Activated naive CD4-positive, alpha-beta T cell treated with anti-CD3 and anti-CD28 coated beads, Interleukin-2, amount 50 U/mL, for 72 hours (primary cell): ENCODE data around the gene PPDPF. TPM values are rescaled to one million over a fixed set of nuclear protein-coding genes. Genes with fewer than 3 reads are reported as not detected.
A peak's percentile ranks its signal among the peaks of the same experiment; 100 is the strongest.

Experiments
- ATAC-seq, 2 donors: fragments of 150-1000 bp; cut with Tn5 transposase; 2 replicates each; pipeline ENCODE4 v1.10.0; 2021; ENCODE audit warnings: mild to moderate bottlenecking in 2 of 2, moderate library complexity in 2 of 2
- DNase-seq, 2 donors: peaks; one replicate each; pipeline ENCODE4 v3.0.0; 2021 to 2022; ENCODE audit warnings: low spot score in 2 of 2
- H3K27ac Mint-ChIP-seq, 2 donors: one replicate each; pipeline ENCODE4 v1.8.0; 2022; ENCODE audit warnings: mild to moderate bottlenecking in 2 of 2, mixed read lengths in 2 of 2
- H3K36me3 Mint-ChIP-seq, 2 donors: one replicate each; pipeline ENCODE4 v1.8.0; 2022; ENCODE audit warnings: mixed read lengths in 2 of 2
- H3K9me3 Mint-ChIP-seq, 2 donors: one replicate each; pipeline ENCODE4 v1.8.0; 2022; ENCODE audit warnings: mixed read lengths in 2 of 2
- total RNA-seq, 2 donors: library from RNA; stranded (reverse); gene quantifications; one replicate each; pipeline ENCODE4 v1.2.3, GENCODE V29; 2022

The PPDPF gene
- total RNA-seq, 2 donors from 2014 or later: 60.7 to 117 TPM

- H3K27ac Mint-ChIP-seq: no peak overlapping the region
- ATAC-seq: no peak
- H3K36me3 Mint-ChIP-seq: peaks cover 12 to 26% of the 10 kb centered on the region in 2 donors
- no peak for DNase-seq
- H3K9me3 Mint-ChIP-seq: peaks cover 4 to 10% of the 10 kb centered on the region in 2 donors
Measured at GRCh38 chr20:63522981-63523611, 2.5 kb downstream of the PPDPF start.

- no peak for ATAC-seq
- DNase-seq: no peak
- H3K9me3 Mint-ChIP-seq: peaks cover 4 to 10% of the 10 kb centered on the region in 2 donors
- H3K27ac Mint-ChIP-seq: no peak overlapping the region
- peaks cover 12 to 26% of the 10 kb centered on the region in 2 donors for H3K36me3 Mint-ChIP-seq
Measured at GRCh38 chr20:63525185-63525584, 4.6 kb downstream of the PPDPF start.

- Mint-ChIP-seq H3K27ac (no peak overlapping the region), H3K36me3 (peaks cover 12 to 26% of the 10 kb centered on the region in 2 donors), H3K9me3 (peaks cover 4 to 10% of the 10 kb centered on the region in 2 donors)
- DNase-seq (no peak), ATAC-seq (no peak)
Measured at GRCh38 chr20:63525971-63526370, 5.4 kb downstream of the PPDPF start.

GRCh38 chr20:63527184-63527583 lies 6.6 kb downstream of the PPDPF start:
- H3K9me3 Mint-ChIP-seq: peaks cover 4 to 10% of the 10 kb centered on the region in 2 donors
- H3K36me3 Mint-ChIP-seq: peaks cover 12 to 25% of the 10 kb centered on the region in 2 donors
- no peak for DNase-seq
- ATAC-seq: no peak
- H3K27ac Mint-ChIP-seq: no peak overlapping the region

GRCh38 chr20:63529180-63529860 lies 8.8 kb downstream of the PPDPF start:
- Mint-ChIP-seq H3K9me3 (no peaks in the 10 kb centered on the region), H3K36me3 (peaks cover 0 to 3% of the 10 kb centered on the region in 2 donors), H3K27ac (no peak overlapping the region)
- DNase-seq (no peak), ATAC-seq (peak in 1 of 2 donors; percentile 12)

- H3K9me3 Mint-ChIP-seq: no peaks in the 10 kb centered on the region
- ATAC-seq (no peak), DNase-seq (no peak)
- H3K27ac Mint-ChIP-seq: no peak overlapping the region
- no peaks in the 10 kb centered on the region for H3K36me3 Mint-ChIP-seq
Measured at GRCh38 chr20:63529861-63530787, 9.6 kb downstream of the PPDPF start.

- ATAC-seq: no peak
- Mint-ChIP-seq H3K9me3 (no peaks in the 10 kb centered on the region), H3K27ac (no peak overlapping the region), H3K36me3 (no peaks in the 10 kb centered on the region)
- no peak for DNase-seq
Measured at GRCh38 chr20:63530788-63531160, 10.2 kb downstream of the PPDPF start.

- DNase-seq: peak in 1 of 2 donors; percentile 47
- H3K9me3 Mint-ChIP-seq: no peaks in the 10 kb centered on the region
- ATAC-seq: no peak
- no peak overlapping the region for H3K27ac Mint-ChIP-seq
- no peaks in the 10 kb centered on the region for H3K36me3 Mint-ChIP-seq
Measured at GRCh38 chr20:63531686-63532448, 11.3 kb downstream of the PPDPF start.

GRCh38 chr20:63532449-63532971 lies 11.9 kb downstream of the PPDPF start:
- no peak overlapping the region for H3K27ac Mint-ChIP-seq
- H3K36me3 Mint-ChIP-seq: no peaks in the 10 kb centered on the region
- ATAC-seq (no peak), DNase-seq (peak in 1 of 2 donors; percentile 47)
- H3K9me3 Mint-ChIP-seq: no peaks in the 10 kb centered on the region

- Mint-ChIP-seq H3K27ac (no peak overlapping the region), H3K36me3 (no peaks in the 10 kb centered on the region), H3K9me3 (no peaks in the 10 kb centered on the region)
- DNase-seq (peak in 1 of 2 donors; percentile 50), ATAC-seq (no peak)
Measured at GRCh38 chr20:63533388-63533787, 12.8 kb downstream of the PPDPF start.

GRCh38 chr20:63533871-63534393 lies 13.4 kb downstream of the PPDPF start:
- H3K27ac Mint-ChIP-seq: no peak overlapping the region
- no peaks in the 10 kb centered on the region for H3K9me3 Mint-ChIP-seq
- ATAC-seq: no peak
- no peaks in the 10 kb centered on the region for H3K36me3 Mint-ChIP-seq
- DNase-seq: peak in 1 of 2 donors; percentile 58

GRCh38 chr20:63534427-63534830 lies 13.9 kb downstream of the PPDPF start:
- DNase-seq: peak in 1 of 2 donors; percentile 57
- no peak overlapping the region for H3K27ac Mint-ChIP-seq
- no peak for ATAC-seq
- no peaks in the 10 kb centered on the region for H3K9me3 Mint-ChIP-seq
- no peaks in the 10 kb centered on the region for H3K36me3 Mint-ChIP-seq

GRCh38 chr20:63534831-63535651 lies 14.5 kb downstream of the PPDPF start:
- Mint-ChIP-seq H3K9me3 (no peaks in the 10 kb centered on the region), H3K36me3 (no peaks in the 10 kb centered on the region), H3K27ac (no peak overlapping the region)
- DNase-seq: no peak
- no peak for ATAC-seq

GRCh38 chr20:63536241-63536977 lies 15.8 kb downstream of the PPDPF start:
- Mint-ChIP-seq H3K9me3 (no peaks in the 10 kb centered on the region), H3K27ac (peak overlapping the region; percentile 44 to 85), H3K36me3 (no peaks in the 10 kb centered on the region)
- no peak for DNase-seq
- ATAC-seq: no peak
